Activated CD4-positive, alpha-beta memory T cell treated with anti-CD3 and anti-CD28 coated beads, Interleukin-2, amount 10 ng/mL, durations not matched to agents 7 days and 5 days (primary cell): ENCODE data around the gene KLHL33. TPM values are rescaled to one million over a fixed set of nuclear protein-coding genes. Genes with fewer than 3 reads are reported as not detected.

Source experiments
- CTCF ChIA-PET: fragments of 350-600 bp; sonication (Branson Sonifier 250); formaldehyde crosslinking; loops from one replicate; lab custom pipeline; 2021; ENCODE audit warnings: antibody characterized with exemption, inconsistent platforms; lab: Charles Lee
- POLR2A ChIA-PET: fragments of 350-600 bp; sonication (Branson Sonifier 250); formaldehyde crosslinking; loops from one replicate; lab custom pipeline; 2021; ENCODE audit warnings: antibody characterized with exemption; lab: Charles Lee
- DNase-seq: peaks from one replicate; pipeline ENCODE4 v3.0.0-alpha.2; 2020
- H3K27ac Mint-ChIP-seq: one replicate; pipeline ENCODE4 v1.8.0; 2021; ENCODE audit warnings: mild to moderate bottlenecking, mixed read lengths
- H3K27me3 Mint-ChIP-seq: one replicate; pipeline ENCODE4 v1.8.0; 2021; ENCODE audit warnings: mixed read lengths
- H3K36me3 Mint-ChIP-seq: one replicate; pipeline ENCODE4 v1.8.0; 2021; ENCODE audit warnings: low read depth, mixed read lengths
- H3K4me1 Mint-ChIP-seq: one replicate; pipeline ENCODE4 v1.8.0; 2021; ENCODE audit warnings: mixed read lengths
- H3K4me3 Mint-ChIP-seq: one replicate; pipeline ENCODE4 v1.8.0; 2021; ENCODE audit warnings: mild to moderate bottlenecking, mixed read lengths
- H3K9me3 Mint-ChIP-seq: one replicate; pipeline ENCODE4 v1.8.0; 2021; ENCODE audit warnings: mixed read lengths
- total RNA-seq, 2 experiments: library from RNA; stranded (reverse); gene quantifications; one replicate each; pipeline ENCODE4 v1.2.3, GENCODE V29; 2021

The KLHL33 gene, protein sequence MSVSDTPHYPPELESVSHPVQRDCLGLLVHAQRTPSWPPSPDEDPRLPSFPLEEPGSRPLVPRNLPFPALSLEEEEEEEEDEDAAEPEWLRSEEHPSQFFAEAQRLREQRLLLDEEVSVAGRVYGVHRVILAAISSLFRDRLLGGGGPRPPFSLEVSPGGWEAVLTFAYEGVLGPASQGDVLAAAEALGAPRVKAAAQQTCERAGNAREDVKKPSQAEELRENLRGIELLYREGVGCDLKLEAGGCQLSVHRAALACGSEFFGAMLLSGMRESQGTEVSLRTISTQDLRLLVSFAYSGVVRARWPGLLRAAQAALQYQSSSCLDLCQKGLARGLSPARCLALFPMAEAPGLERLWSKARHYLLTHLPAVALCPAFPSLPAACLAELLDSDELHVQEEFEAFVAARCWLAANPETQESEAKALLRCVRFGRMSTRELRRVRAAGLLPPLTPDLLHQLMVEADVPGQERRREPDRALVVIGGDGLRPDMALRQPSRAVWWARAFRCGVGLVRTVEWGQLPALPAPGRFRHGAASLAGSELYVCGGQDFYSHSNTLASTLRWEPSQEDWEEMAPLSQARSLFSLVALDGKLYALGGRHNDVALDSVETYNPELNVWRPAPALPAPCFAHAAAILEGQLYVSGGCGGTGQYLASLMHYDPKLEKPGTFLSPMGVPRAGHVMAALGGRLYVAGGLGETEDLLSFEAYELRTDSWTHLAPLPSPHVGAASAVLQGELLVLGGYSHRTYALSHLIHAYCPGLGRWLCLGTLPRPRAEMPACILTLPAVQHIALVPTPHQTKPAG
- under 1 TPM in 1 of 2 experiments, not detected in 1; 0.05 TPM for total RNA-seq

DNA sequence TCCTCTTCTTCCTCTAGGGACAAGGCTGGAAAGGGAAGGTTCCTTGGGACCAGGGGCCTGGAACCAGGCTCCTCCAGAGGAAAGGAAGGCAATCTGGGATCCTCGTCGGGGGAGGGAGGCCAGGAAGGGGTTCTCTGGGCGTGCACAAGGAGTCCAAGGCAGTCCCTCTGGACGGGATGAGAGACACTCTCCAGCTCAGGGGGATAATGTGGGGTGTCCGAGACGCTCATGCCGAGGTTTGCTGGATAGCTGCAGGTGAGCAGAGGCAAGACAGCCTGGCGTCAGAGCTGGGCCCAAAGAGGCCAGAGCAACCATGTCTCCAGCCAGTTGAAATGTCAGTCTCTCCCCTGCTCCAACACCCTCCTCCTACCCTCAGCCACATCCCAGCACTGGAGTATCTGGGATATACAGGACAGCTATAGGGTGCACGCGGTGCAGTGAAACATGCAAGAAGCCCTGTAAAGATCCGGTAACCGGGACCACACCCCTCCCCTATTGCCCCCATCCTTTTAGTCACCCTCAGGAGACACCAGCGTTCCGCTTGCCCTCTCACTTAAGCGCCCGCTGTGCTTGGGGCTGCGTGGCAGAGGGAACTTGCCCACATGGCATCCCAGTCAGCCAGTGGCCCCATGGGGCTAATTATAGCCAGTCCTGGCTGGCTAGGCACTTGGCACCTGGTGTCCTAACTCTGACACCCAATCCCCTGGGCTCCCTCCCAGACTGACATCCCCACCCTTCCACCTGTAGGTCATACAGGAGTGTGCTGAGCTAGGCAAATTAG lies at the start of gene KLHL33:
Gene KLHL33, minus strand, starts transcription at position 585 of the 781 bp plus-strand sequence. Its CDS starts 355 bp downstream, at position 230.
- ChIA-PET CTCF (interaction anchor here (1.4 kb wide), 1 partner anchor 108 kb away, joined by 3 read pairs; no protein-coding TSS in a partner anchor), POLR2A (no interaction called here)
- H3K4me3 Mint-ChIP-seq = no peak within 1 kb of the TSS
- peaks cover 4% of the 10 kb centered on the region for H3K4me1 Mint-ChIP-seq
- DNase-seq = no peak
- no peaks in the 10 kb centered on the region for H3K9me3 Mint-ChIP-seq
- no peaks in the 10 kb centered on the region for H3K36me3 Mint-ChIP-seq
- H3K27me3 Mint-ChIP-seq = peaks cover 4% of the 10 kb centered on the region
- no peak within 1 kb of the TSS for H3K27ac Mint-ChIP-seq

DNA sequence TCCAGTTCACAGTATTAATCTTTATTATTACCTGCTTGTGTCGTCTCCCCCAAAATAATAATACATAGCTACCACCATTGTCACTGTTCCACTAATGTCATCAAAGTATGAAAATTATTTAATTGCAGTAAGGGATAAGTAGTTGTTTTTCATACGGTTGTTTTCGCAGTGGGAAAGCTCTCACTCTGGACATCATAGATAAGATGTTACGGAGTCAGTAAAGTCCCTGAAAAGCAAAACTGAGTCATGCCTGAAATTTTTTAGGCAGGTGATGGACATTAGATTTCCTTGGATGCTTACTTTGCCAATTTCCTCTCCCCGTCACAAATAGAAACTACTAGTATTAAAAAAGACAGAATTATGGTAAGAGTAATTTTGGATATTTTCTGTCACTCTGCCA lies 46.4 kb upstream of the KLHL33 start:
- ChIA-PET POLR2A (interaction anchor here (1.9 kb wide), 1 partner anchor 12 kb away, joined by 10 read pairs; no protein-coding TSS in a partner anchor), CTCF (no interaction called here)
- H3K4me1 Mint-ChIP-seq = peaks cover 34% of the 10 kb centered on the region
- H3K27ac Mint-ChIP-seq = no peak overlapping the region
- peaks cover 22% of the 10 kb centered on the region for H3K36me3 Mint-ChIP-seq
- DNase-seq = no peak
- no peaks in the 10 kb centered on the region for H3K9me3 Mint-ChIP-seq
- no peak overlapping the region for H3K4me3 Mint-ChIP-seq
- H3K27me3 Mint-ChIP-seq = no peaks in the 10 kb centered on the region

DNA sequence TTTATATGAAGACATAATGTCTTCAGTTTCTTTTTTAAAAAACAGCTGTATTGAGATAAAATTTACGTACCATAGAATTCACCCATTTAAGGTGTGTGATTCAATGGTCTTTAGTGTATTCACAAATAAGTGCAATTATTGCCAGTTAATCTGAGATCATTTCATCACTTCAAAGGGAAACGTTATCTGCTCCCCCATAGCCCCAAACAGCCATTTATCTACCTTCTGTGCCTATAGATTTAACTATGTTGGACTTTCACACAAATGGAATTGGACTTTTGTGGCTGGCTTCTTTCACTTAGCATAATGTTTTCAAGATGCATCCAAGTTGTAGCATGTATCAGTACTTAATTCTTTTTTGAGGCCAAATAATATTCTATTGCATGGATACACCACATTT lies 42.9 kb upstream of the KLHL33 start:
- CTCF ChIA-PET = interaction anchor here (1.1 to 2.8 kb wide), 3 partner anchors 10 to 154 kb away, joined by 3 to 7 read pairs (median 3); no protein-coding TSS in a partner anchor
- Mint-ChIP-seq H3K9me3 (no peaks in the 10 kb centered on the region), H3K27ac (peak overlapping the region; percentile 28), H3K36me3 (peaks cover 57% of the 10 kb centered on the region), H3K4me1 (peaks cover 55% of the 10 kb centered on the region), H3K27me3 (no peaks in the 10 kb centered on the region), H3K4me3 (no peak overlapping the region)
- no peak for DNase-seq
- POLR2A ChIA-PET = interaction anchor here (1.5 to 2.5 kb wide), 6 partner anchors 9 to 136 kb away, joined by 3 to 27 read pairs (median 8); partner anchors contain the start of genes PARP2, PIP4P1 and PNP

DNA sequence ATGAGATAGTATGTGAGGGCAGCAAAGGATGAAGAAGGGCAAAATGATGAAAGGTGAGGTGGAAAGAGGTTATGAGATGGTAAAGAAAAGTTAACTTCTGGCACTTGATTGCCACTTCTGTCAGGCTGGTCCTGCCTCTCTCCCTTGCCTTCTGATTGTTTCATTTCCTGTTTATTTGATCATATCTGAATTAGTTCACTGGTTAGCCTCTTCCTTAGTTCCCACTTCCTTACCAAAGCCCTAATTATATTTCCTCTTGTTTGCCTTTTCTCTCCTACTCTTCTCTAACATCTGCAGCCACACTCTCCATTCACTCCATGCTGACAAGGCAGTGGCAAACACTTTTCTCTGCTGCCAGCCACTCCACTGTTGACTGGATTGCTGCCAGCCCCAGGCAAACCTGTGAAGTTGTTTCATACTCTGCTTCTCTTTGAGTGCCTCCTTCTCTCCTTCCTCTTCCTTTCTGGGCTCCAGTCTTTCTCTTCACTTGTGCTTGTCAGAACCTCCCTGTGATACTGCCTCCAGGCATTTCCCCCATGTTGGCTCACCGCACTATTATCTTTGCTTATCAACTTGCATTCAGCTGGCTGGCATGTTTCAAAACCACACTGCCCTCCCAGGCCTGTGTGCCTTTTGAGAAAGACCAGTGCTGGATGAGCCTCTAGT lies 41.4 kb upstream of the KLHL33 start:
- Mint-ChIP-seq H3K4me1 (peaks cover 68% of the 10 kb centered on the region), H3K9me3 (no peaks in the 10 kb centered on the region), H3K4me3 (peak overlapping the region; percentile 38), H3K36me3 (peaks cover 71% of the 10 kb centered on the region), H3K27ac (peak overlapping the region; percentile 96), H3K27me3 (no peaks in the 10 kb centered on the region)
- DNase-seq = peak; percentile 58
- ChIA-PET CTCF (no interaction called here), POLR2A (interaction anchor here (0.6 to 2.5 kb wide), 12 partner anchors 8 to 135 kb away, joined by 3 to 29 read pairs (median 6); partner anchors contain the start of genes APEX1, PARP2, PIP4P1 and PNP)

GRCh38 chr14:20476776-20477175 lies 40.8 kb upstream of the KLHL33 start:
- Mint-ChIP-seq H3K36me3 (peaks cover 76% of the 10 kb centered on the region), H3K27me3 (no peaks in the 10 kb centered on the region), H3K4me1 (peaks cover 73% of the 10 kb centered on the region), H3K4me3 (peak overlapping the region; percentile 38), H3K9me3 (no peaks in the 10 kb centered on the region), H3K27ac (peak overlapping the region; percentile 96)
- ChIA-PET CTCF (no interaction called here), POLR2A (interaction anchor here (1.0 to 2.5 kb wide), 8 partner anchors 7 to 133 kb away, joined by 3 to 29 read pairs (median 5); partner anchors contain the start of genes APEX1, PIP4P1 and PNP)
- DNase-seq = no peak

DNA sequence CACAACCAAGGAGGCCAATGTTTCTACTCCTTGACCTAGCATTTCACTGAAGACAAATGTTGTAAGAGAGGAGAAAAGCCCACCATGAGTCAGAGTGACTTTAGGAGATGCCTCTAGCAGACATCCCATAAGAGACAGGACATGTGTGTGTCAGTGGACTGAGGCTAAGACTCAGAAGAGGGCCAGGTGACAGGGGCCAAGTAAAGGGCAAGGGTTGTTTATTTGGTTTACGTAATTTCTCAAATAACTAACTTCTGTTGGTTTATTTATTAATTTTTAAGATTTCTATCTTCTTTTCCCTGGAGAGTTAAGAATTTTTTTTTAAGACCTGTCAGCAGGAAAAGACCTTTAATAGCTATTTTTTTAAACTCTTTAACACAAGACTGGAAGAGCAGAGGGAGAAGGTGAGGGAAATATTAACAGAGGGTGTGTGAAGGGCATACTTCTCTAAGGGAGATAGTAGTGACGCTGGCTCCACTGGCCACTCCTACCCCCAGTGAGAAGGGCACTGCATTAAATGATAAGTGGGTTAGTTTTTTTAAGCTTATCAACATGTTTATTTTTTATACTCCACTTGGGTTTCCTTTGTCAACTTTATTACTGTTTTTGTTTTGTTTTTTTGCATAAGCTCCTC lies 36.7 kb upstream of the KLHL33 start:
- peaks cover 77% of the 10 kb centered on the region for H3K36me3 Mint-ChIP-seq
- POLR2A ChIA-PET = interaction anchor here (1.2 to 6.1 kb wide), 5 partner anchors 12 to 129 kb away, joined by 3 to 95 read pairs (median 5); partner anchors contain the start of genes APEX1, OSGEP, PARP2 and PIP4P1
- no peaks in the 10 kb centered on the region for H3K9me3 Mint-ChIP-seq
- CTCF ChIA-PET = interaction anchor here (1.1 to 1.4 kb wide), 2 partner anchors 11 to 57 kb away, joined by 3 to 4 read pairs; partner anchors contain the start of gene PIP4P1
- no peak for DNase-seq
- H3K4me1 Mint-ChIP-seq = peaks cover 74% of the 10 kb centered on the region
- no peaks in the 10 kb centered on the region for H3K27me3 Mint-ChIP-seq
- peak overlapping the region; percentile 65 for H3K27ac Mint-ChIP-seq
- peak overlapping the region; percentile 88 for H3K4me3 Mint-ChIP-seq

GRCh38 chr14:20470603-20470901 lies 34.6 kb upstream of the KLHL33 start:
- Mint-ChIP-seq H3K27ac (peak overlapping the region; percentile 91), H3K4me1 (peaks cover 53% of the 10 kb centered on the region), H3K36me3 (peaks cover 56% of the 10 kb centered on the region), H3K27me3 (no peaks in the 10 kb centered on the region), H3K9me3 (no peaks in the 10 kb centered on the region), H3K4me3 (peak overlapping the region; percentile 88)
- ChIA-PET CTCF (interaction anchor here (0.9 to 3.4 kb wide), 8 partner anchors 10 to 143 kb away, joined by 3 to 13 read pairs (median 5); partner anchors contain the start of genes APEX1, OSGEP and TEP1), POLR2A (interaction anchor here (0.9 to 6.1 kb wide), 19 partner anchors 7 to 213 kb away, joined by 3 to 95 read pairs (median 9); partner anchors contain the start of genes APEX1, CCNB1IP1, OSGEP and PARP2)
- DNase-seq = no peak

DNA sequence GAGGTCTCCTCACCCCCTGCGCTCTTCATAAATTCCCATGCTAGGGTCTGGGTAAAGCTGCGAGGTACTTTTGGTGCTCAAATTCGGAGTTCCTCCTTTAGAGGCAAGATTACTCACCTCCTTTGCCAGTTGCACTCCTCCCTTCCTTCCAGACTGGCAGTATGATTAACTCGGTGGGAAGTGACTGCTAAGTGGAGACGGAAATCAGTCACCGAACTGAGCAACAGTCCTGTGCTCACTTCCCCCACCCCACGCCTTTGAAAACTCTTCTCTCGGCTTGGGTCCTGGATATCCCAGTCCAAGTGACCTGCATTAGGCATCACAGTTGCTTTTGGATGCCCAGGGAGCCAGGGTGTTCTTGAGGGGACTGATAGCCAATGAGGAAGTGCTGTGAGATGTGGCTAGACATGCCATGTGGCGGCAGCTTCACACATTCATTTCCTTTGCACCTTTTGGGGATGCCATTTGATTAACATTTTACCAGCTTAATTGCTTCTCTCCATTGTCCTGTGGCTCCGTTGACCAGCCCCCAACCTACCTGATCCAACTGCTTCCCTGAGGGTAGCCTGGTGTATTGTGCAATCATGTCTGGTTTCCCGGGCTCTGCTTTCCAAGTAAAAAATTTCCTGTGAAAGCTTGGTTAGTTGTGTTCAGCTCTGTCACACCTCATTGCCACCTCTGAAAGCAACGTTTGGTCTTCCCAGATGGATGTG lies 34.1 kb upstream of the KLHL33 start:
- Mint-ChIP-seq H3K27me3 (no peaks in the 10 kb centered on the region), H3K4me3 (peak overlapping the region; percentile 88), H3K4me1 (peaks cover 48% of the 10 kb centered on the region), H3K9me3 (no peaks in the 10 kb centered on the region), H3K27ac (peak overlapping the region; percentile 91), H3K36me3 (peaks cover 51% of the 10 kb centered on the region)
- POLR2A ChIA-PET = interaction anchor here (0.6 to 6.1 kb wide), 27 partner anchors 8 to 214 kb away, joined by 3 to 95 read pairs (median 6); partner anchors contain the start of genes APEX1, CCNB1IP1, OSGEP and PARP2
- CTCF ChIA-PET = interaction anchor here (0.9 to 3.4 kb wide), 11 partner anchors 8 to 143 kb away, joined by 3 to 13 read pairs (median 4); partner anchors contain the start of genes APEX1, OSGEP and TEP1
- DNase-seq = peak; percentile 62

DNA sequence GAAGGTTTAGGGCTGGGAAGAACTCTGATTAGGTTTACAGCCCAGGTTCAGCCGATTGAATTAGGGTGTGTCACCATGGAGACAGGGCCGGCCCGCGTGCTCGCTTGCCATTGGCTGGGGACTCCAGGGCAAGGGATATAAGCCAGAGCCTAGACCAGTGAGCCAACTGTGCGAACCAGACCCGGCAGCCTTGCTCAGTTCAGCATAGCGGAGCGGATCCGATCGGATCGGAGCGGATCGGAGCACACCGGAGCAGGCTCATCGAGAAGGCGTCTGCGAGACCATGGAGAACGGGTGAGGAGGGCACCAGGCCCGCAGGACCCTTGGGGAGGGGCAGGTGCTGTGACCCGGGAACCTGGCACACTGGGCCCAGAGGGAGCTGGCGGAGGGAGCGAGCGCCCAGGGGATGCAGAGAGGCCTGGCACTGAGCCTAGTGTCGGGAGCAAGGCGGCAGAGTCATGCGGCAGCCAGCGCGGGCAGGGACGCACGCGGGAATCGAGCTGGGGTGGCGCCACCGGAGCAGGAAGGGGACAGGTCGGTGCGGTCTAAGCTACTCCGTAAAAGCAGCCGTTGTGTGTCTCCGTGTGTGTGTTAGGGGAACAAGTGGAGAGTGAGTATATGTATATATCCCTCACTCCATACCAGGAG lies 33.4 kb upstream of the KLHL33 start, which contains the start of gene PNP:
Gene PNP, plus strand, starts transcription at position 165 of the 648 bp plus-strand sequence. Its CDS starts 119 bp downstream, at position 284.
- POLR2A ChIA-PET = interaction anchor here (0.6 to 6.1 kb wide), 27 partner anchors 8 to 215 kb away, joined by 3 to 95 read pairs (median 6); partner anchors contain the start of genes APEX1, CCNB1IP1, OSGEP and PARP2
- H3K36me3 Mint-ChIP-seq = peaks cover 45% of the 10 kb centered on the region
- H3K27me3 Mint-ChIP-seq = no peaks in the 10 kb centered on the region
- no peaks in the 10 kb centered on the region for H3K9me3 Mint-ChIP-seq
- H3K4me3 Mint-ChIP-seq = peak within 1 kb of the TSS; percentile 88
- peaks cover 42% of the 10 kb centered on the region for H3K4me1 Mint-ChIP-seq
- H3K27ac Mint-ChIP-seq = peak within 1 kb of the TSS; percentile 91
- DNase-seq = peak; percentile 91
- CTCF ChIA-PET = interaction anchor here (0.9 to 3.4 kb wide), 11 partner anchors 8 to 144 kb away, joined by 3 to 13 read pairs (median 4); partner anchors contain the start of genes APEX1, OSGEP and TEP1
